Fibroblast of lung (primary cell): ENCODE measurements around the gene RCAN2.

ENCODE experiments used
- EZH2 ChIP-seq: IDR thresholded peaks from 2 replicates; pipeline ENCODE4 v1.5.1; 2012; ENCODE audit warnings: low read length, control low read depth, mild to moderate bottlenecking; ENCODE audit errors: missing control alignments
- TF ChIP-seq, protein P1 (sequence below), 2 donors: IDR thresholded peaks in 1 of 2; conservative IDR thresholded peaks in 1 of 2; 1 replicate in 1 of 2; 2 replicates in 1 of 2; pipeline ENCODE4 v1.5.1; 2011 to 2012; ENCODE audit warnings: low read length in 2 of 2, control low read depth in 1 of 2, inconsistent platforms in 1 of 2, low read depth in 1 of 2, mild to moderate bottlenecking in 1 of 2

DNA sequence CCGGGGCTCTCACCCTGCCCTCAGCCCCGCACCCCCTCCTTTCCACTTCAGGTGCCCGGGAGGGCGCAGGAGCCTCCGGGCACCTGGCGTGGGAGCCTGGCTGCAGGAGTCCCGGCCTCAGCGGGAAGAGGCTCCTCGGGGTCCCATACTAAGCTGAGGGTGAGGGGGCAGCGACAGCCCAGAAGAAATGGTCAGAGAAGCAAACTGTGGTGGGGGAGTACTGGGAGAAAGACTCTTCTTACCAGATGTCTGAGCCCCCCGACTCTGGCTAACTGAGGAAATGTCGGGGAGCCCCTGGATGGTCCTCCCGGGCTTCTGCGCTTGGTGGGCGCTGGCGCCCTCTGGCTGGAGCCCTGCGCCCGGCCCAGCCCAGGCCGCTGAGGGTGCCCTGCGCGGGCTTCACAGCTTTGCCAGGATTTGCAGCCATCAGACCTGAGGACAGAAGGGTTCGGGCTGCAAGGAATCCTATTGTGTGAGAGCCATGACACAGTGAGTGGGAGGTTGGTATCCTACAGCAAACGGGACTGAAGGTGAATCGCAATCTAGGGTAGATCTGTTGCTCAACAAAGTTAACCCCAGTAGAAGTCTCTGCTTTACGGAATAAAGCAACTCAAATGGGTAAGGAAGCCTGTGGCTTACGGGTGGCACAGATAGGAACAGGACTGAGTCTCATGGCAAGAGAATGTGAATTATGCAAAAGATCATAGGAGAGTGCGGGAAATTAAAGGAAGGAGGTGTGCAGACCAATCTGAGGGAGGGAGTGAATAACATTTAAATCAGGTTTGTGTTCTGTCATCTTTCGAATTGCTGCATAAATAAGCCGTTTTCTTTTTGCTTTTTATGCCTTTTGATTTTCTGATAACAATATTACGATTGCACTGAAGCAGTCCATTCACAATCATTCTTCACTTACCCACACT, 639 bp upstream of the RCAN2 start:
- TF ChIP-seq, protein P1, sequence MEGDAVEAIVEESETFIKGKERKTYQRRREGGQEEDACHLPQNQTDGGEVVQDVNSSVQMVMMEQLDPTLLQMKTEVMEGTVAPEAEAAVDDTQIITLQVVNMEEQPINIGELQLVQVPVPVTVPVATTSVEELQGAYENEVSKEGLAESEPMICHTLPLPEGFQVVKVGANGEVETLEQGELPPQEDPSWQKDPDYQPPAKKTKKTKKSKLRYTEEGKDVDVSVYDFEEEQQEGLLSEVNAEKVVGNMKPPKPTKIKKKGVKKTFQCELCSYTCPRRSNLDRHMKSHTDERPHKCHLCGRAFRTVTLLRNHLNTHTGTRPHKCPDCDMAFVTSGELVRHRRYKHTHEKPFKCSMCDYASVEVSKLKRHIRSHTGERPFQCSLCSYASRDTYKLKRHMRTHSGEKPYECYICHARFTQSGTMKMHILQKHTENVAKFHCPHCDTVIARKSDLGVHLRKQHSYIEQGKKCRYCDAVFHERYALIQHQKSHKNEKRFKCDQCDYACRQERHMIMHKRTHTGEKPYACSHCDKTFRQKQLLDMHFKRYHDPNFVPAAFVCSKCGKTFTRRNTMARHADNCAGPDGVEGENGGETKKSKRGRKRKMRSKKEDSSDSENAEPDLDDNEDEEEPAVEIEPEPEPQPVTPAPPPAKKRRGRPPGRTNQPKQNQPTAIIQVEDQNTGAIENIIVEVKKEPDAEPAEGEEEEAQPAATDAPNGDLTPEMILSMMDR (conservative IDR thresholded peaks at IDR 0.05 in 1 of 2, IDR thresholded peaks at IDR 0.05 in 1 of 2; ENCODE audit: low read depth in 1 of 2, low read length in 2 of 2): peak; percentile 65 to 71
- no peak for TF ChIP-seq EZH2
